Peyer's patch (tissue), 4 donors: ENCODE data around the gene TEF.

ENCODE experiments used
- CTCF ChIP-seq, 6 experiments: fragments of 450-650 bp in 4 of 6; fragments of 200-600 bp in 2 of 6; sonication (generic) in 1 of 6; IDR thresholded peaks; one replicate each; pipeline ENCODE4 v1.5.1; 2017 to 2019; ENCODE audit warnings: antibody characterized with exemption in 6 of 6, mild to moderate bottlenecking in 3 of 6, moderate library complexity in 1 of 6
- POLR2A ChIP-seq, 2 donors: fragments of 450-650 bp; IDR thresholded peaks; one replicate each; pipeline ENCODE4 v1.5.1; 2017; ENCODE audit warnings: antibody characterized with exemption in 2 of 2, mild to moderate bottlenecking in 2 of 2, moderate library complexity in 2 of 2

GRCh38 chr22:41368543-41369423 lies 13.0 kb upstream of the TEF start:
- TF ChIP-seq CTCF (IDR thresholded peaks at IDR 0.05) (no peak), POLR2A (IDR thresholded peaks at IDR 0.05) (no peak)
